Measurements from ENCODE around the gene LUZP4. TPM values are rescaled to one million over a fixed set of nuclear protein-coding genes. Genes with fewer than 3 reads are reported as not detected.

LUZP4 gene
- total and polyA plus RNA-seq, 2 of the 13 experiments (the other 11 are each of a cell fraction or from before 2014, with no cell fraction given) = not detected

GRCh38 chrX:115344885-115345614 lies 55.5 kb downstream of the LUZP4 start (continued):
- TF ChIP-seq POGK (CRISPR knock-in tag; conservative IDR thresholded peaks at IDR 0.05) = 0 out of 2 replicates have a peak, but pooled peaks have one; percentile 32
- no peak for TF ChIP-seq RNF219 (CRISPR knock-in tag; IDR thresholded peaks at IDR 0.05)
- peak; percentile 94 for TF ChIP-seq CEBPB (IDR thresholded peaks at IDR 0.05; ENCODE audit: borderline replicate concordance, low read depth, low read length)
- peak; percentile 36; the same call in 1 of the 2 replicates for TF ChIP-seq FOXK1 (CRISPR knock-in tag; IDR thresholded peaks at IDR 0.05; ENCODE audit: borderline replicate concordance, low read depth)
- TF ChIP-seq MAX (IDR thresholded peaks at IDR 0.05) = peak; percentile 51; the same call in 1 of the 2 replicates
- peak; percentile 63; the same call in 1 of the 2 replicates for TF ChIP-seq MEIS2 (CRISPR knock-in tag; IDR thresholded peaks at IDR 0.05)
- TF ChIP-seq NR2F6 (IDR thresholded peaks at IDR 0.05) = peak; percentile 17; the same call in 1 of the 2 replicates
- TF ChIP-seq NR2F6 (CRISPR knock-in tag; IDR thresholded peaks at IDR 0.05) = peak; percentile 61
- TF ChIP-seq YY1 (IDR thresholded peaks at IDR 0.05; ENCODE audit: insufficient read depth, insufficient replicate concordance, low read depth, low read length) = peak; percentile 27
- 0 out of 2 replicates have a peak, but pooled peaks have one; percentile 20 for TF ChIP-seq ELF3 (CRISPR knock-in tag; IDR thresholded peaks at IDR 0.05)
- TF ChIP-seq SKI (IDR thresholded peaks at IDR 0.05; ENCODE audit: partially characterized antibody) = peak; percentile 35
- TF ChIP-seq ZKSCAN8 (CRISPR knock-in tag; IDR thresholded peaks at IDR 0.05; ENCODE audit: borderline replicate concordance) = peak; percentile 15; the same call in 1 of the 2 replicates
- no peak for TF ChIP-seq RBM22 (optimal IDR thresholded peaks at IDR 0.05; ENCODE audit: low read length)
- TF ChIP-seq TEAD3 (CRISPR knock-in tag; optimal IDR thresholded peaks at IDR 0.05; ENCODE audit: borderline replicate concordance) = peak; percentile 77
- TF ChIP-seq HNF4G (IDR thresholded peaks at IDR 0.05; ENCODE audit: borderline replicate concordance, low read depth, low read length) = peak; percentile 80; the same call in 1 of the 2 replicates
- no peak; the same call in 1 of the 2 replicates for TF ChIP-seq HNF4G (CRISPR knock-in tag; IDR thresholded peaks at IDR 0.05; ENCODE audit: borderline replicate concordance, low read depth)
- peak; percentile 54; the same call in 1 of the 2 replicates for TF ChIP-seq ZNF331 (CRISPR knock-in tag; IDR thresholded peaks at IDR 0.05)
- TF ChIP-seq ZNF124 (CRISPR knock-in tag; IDR thresholded peaks at IDR 0.05) = no peak
- TF ChIP-seq NFKBIZ (CRISPR knock-in tag; IDR thresholded peaks at IDR 0.05) = peak; percentile 46; the same call in 1 of the 2 replicates
- TF ChIP-seq PCBP1 (IDR thresholded peaks at IDR 0.05; ENCODE audit: borderline replicate concordance, low read depth, low read length) = no peak
- no peak for TF ChIP-seq ZNF34 (CRISPR knock-in tag; IDR thresholded peaks at IDR 0.05; ENCODE audit: borderline replicate concordance)
- TF ChIP-seq MAFK (conservative IDR thresholded peaks at IDR 0.05 in 1 of 2, IDR thresholded peaks at IDR 0.05 in 1 of 2; ENCODE audit: low read length in 2 of 2) = peak; percentile 47 to 65; a peak in 2 of 4 replicates
- TF ChIP-seq ASH2L (IDR thresholded peaks at IDR 0.05; ENCODE audit: insufficient read length, low read depth, low read length) = peak; percentile 91
- TF ChIP-seq RXRB (CRISPR knock-in tag; IDR thresholded peaks at IDR 0.05; ENCODE audit: borderline replicate concordance) = peak; percentile 96
- no peak for TF ChIP-seq NAIF1 (CRISPR knock-in tag; IDR thresholded peaks at IDR 0.05; ENCODE audit: borderline replicate concordance)
